ENCODE measurements around the gene PNPLA5.
A peak's percentile ranks its signal among the peaks of the same experiment; 100 is the strongest.

The PNPLA5 gene

DNA sequence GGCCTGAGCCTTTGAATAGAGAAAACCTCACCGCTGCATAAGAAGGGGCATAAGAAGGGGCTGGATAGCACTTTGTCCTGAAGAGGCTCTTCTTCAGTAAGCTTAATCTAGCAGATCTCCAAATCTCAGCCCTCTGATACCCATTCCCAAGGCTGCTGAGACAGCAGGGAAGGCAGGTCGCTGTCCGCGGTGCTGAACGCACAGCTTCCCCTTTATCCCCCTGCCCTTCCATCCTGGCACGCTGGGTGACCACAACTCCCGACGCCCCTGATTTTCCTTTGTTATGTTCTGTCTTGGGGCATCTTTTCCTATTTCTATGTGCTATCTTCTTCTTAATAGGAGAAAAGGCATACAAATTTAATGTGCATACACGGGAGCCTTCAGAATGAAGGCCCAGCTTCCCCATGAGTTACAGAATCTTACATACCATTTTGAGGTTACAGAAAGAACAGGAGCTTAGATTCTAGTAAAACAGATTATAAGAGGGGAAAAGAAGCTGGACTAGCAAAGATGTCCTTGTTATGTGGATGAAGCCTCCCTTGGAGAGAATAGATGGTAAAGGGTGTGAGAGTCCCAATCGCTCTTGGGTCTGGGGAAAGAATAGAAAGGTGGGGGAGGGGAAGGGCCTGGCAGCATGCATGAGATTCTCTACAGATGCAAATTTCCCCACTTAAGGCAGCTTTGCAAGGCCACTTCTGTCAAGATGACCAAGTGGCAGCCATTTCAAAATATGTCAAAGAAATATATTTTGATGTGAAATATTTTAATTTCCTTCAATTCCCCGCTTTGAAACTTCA, 23.8 kb downstream of the PNPLA5 start:
- Histone ChIP-seq H2BK12ac (ENCODE audit: low read length in 2 of 2) (no peak overlapping the region), H3K9me3 (ENCODE audit: control insufficient read depth, low read length) (peaks cover 4% of the 10 kb centered on the region), H4K8ac (ENCODE audit: low read length) (no peak overlapping the region), H2BK5ac (ENCODE audit: low read depth, low read length, poor library complexity, severe bottlenecking) (no peak overlapping the region), H2AFZ (ENCODE audit: low read depth, low read length) (no peak overlapping the region), H2AK5ac (ENCODE audit: low read length, severe bottlenecking) (no peak overlapping the region), H3K27ac (ENCODE audit: low read length, poor library complexity, severe bottlenecking) (no peak overlapping the region), H3K9ac (ENCODE audit: low read length) (no peak overlapping the region), H3K18ac (ENCODE audit: low read depth in 1 of 2, low read length in 2 of 2) (no peak overlapping the region), H3K23ac (ENCODE audit: low read length in 2 of 2) (no peak overlapping the region), H3K36me3 (ENCODE audit: control insufficient read depth in 1 of 2, insufficient read depth in 2 of 2, low read depth in 1 of 2, low read length in 2 of 2) (no peaks in the 10 kb centered on the region), H4K91ac (ENCODE audit: low read length) (no peak overlapping the region), H2BK120ac (ENCODE audit: low read depth, low read length) (no peak overlapping the region), H3K4me2 (ENCODE audit: low read length, poor library complexity, severe bottlenecking) (no peak overlapping the region), H3K4me3 (ENCODE audit: insufficient read depth in 1 of 2, low read depth in 1 of 2, low read length in 2 of 2) (no peak overlapping the region), H3K4me1 (ENCODE audit: control insufficient read depth, insufficient read depth, low read depth, low read length) (no peaks in the 10 kb centered on the region), H3K79me1 (replicated peaks; ENCODE audit: low read length, poor library complexity, severe bottlenecking) (no peaks in the 10 kb centered on the region), H3K4ac (ENCODE audit: low read depth in 1 of 2, low read length in 2 of 2) (no peak overlapping the region), H2BK15ac (ENCODE audit: low read depth, poor library complexity, severe bottlenecking) (no peak overlapping the region), H3K27me3 (ENCODE audit: control insufficient read depth in 1 of 2, insufficient read depth in 1 of 2, low read length in 2 of 2) (peaks cover 14 to 26% of the 10 kb centered on the region in 2 experiments), H3K14ac (ENCODE audit: low read length in 2 of 2) (no peak overlapping the region)
- WGBS: 1% methylated on average over 6 of the region's 11 CpGs
- peak; percentile 70 for DNase-seq

DNA sequence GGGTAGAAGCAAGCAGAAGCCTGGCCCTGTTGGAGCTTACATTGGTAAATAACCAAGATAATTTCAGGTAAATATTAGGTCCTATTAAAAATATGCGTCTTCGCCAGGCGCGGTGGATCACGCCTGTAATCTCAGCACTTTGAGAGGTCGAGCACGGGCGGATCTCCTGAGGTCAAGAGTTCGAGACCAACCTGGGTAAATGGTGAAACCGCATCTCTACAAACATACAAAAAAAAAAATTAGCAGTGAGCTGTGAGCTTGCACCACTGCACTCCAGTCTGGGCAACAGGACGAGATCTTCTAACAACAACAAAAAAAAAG, 29.0 kb downstream of the PNPLA5 start:
- H3K23ac ChIP-seq (ENCODE audit: low read length in 2 of 2): no peak overlapping the region
- no peak overlapping the region for H2BK12ac ChIP-seq (ENCODE audit: low read length in 2 of 2)
- H3K27ac ChIP-seq (ENCODE audit: low read length, poor library complexity, severe bottlenecking): no peak overlapping the region
- H3K14ac ChIP-seq (ENCODE audit: low read length in 2 of 2): no peak overlapping the region
- H3K27me3 ChIP-seq (ENCODE audit: control insufficient read depth in 1 of 2, insufficient read depth in 1 of 2, low read length in 2 of 2): peaks cover 54 to 63% of the 10 kb centered on the region in 2 experiments
- DNase-seq: no peak
- H3K36me3 ChIP-seq (ENCODE audit: control insufficient read depth in 1 of 2, insufficient read depth in 2 of 2, low read depth in 1 of 2, low read length in 2 of 2): no peaks in the 10 kb centered on the region
- peaks cover 10% of the 10 kb centered on the region for H3K4me1 ChIP-seq (ENCODE audit: control insufficient read depth, insufficient read depth, low read depth, low read length)
- no peaks in the 10 kb centered on the region for H3K79me1 ChIP-seq (replicated peaks; ENCODE audit: low read length, poor library complexity, severe bottlenecking)
- no peaks in the 10 kb centered on the region for H3K9me3 ChIP-seq (ENCODE audit: control insufficient read depth, low read length)
- H2BK120ac ChIP-seq (ENCODE audit: low read depth, low read length): no peak overlapping the region
- H4K91ac ChIP-seq (ENCODE audit: low read length): no peak overlapping the region
- H2BK5ac ChIP-seq (ENCODE audit: low read depth, low read length, poor library complexity, severe bottlenecking): no peak overlapping the region
- peak overlapping the region; percentile 65 for H3K4me2 ChIP-seq (ENCODE audit: low read length, poor library complexity, severe bottlenecking)
- no peak overlapping the region for H3K9ac ChIP-seq (ENCODE audit: low read length)
- 95% methylated on average over 11 of the region's 11 CpGs for WGBS
- H4K8ac ChIP-seq (ENCODE audit: low read length): no peak overlapping the region
- no peak overlapping the region for H2AK5ac ChIP-seq (ENCODE audit: low read length, severe bottlenecking)
- peak overlapping the region; percentile 61 for H2AFZ ChIP-seq (ENCODE audit: low read depth, low read length)
- H3K4me3 ChIP-seq (ENCODE audit: insufficient read depth in 1 of 2, low read depth in 1 of 2, low read length in 2 of 2): peak overlapping the region; percentile 52 to 53
- no peak overlapping the region for H3K18ac ChIP-seq (ENCODE audit: low read depth in 1 of 2, low read length in 2 of 2)
- no peak overlapping the region for H2BK15ac ChIP-seq (ENCODE audit: low read depth, poor library complexity, severe bottlenecking)
- H3K4ac ChIP-seq (ENCODE audit: low read depth in 1 of 2, low read length in 2 of 2): no peak overlapping the region

DNA sequence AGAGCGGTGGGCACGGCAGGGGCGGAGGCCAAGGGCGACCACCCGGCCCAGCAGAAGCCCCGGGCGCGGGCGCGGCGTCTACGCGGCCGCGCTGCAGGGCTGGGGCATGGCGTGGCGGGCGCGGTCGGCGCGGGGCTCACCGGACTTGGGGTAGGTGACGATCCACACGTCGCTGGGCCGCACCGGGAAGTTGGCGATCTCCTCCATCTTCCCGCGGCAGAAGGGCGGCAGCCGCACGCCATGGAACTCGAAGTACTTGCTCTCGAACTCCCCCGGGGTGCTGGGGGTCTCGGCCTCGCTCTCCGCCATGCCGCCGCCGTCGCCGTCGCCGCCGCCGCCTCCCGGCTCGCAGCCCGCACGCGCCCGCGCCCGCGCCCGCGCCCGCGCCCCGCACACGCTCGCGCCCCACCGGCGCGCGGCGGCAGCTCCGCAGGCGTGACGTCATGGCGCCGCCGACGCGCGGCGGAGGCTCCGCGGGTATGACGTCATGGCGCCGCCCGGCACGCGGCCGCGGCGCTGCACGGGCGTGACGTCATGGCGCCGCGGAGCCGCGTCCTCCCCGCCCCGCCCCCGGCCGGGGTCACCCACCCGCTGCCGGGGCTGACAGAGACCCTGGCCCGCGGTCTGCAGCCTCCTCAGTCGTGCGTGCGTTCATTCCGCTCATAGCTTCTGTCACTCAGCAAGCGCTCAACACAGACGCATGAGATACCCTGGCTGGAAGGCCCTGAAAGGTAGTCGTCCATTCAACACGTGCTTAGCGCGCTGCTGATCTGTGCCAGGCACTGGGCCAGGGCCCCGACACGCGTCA, 29.5 kb downstream of the PNPLA5 start, which contains the start of gene SULT4A1:
Gene SULT4A1 (minus strand): TSS at position 440 of the 808 bp plus-strand sequence. CDS start 131 bp downstream, at position 309.
- no peak within 1 kb of the TSS for H2BK5ac ChIP-seq (ENCODE audit: low read depth, low read length, poor library complexity, severe bottlenecking)
- H3K36me3 ChIP-seq (ENCODE audit: control insufficient read depth in 1 of 2, insufficient read depth in 2 of 2, low read depth in 1 of 2, low read length in 2 of 2): no peaks in the 10 kb centered on the region
- DNase-seq: peak; percentile 2
- H2BK15ac ChIP-seq (ENCODE audit: low read depth, poor library complexity, severe bottlenecking): no peak within 1 kb of the TSS
- peak within 1 kb of the TSS; percentile 65 for H3K4me2 ChIP-seq (ENCODE audit: low read length, poor library complexity, severe bottlenecking)
- H2BK12ac ChIP-seq (ENCODE audit: low read length in 2 of 2): no peak within 1 kb of the TSS
- peak within 1 kb of the TSS; percentile 14 for H4K8ac ChIP-seq (ENCODE audit: low read length)
- H3K23ac ChIP-seq (ENCODE audit: low read length in 2 of 2): peak within 1 kb of the TSS in 1 of 2 experiments; percentile 68
- H3K4me3 ChIP-seq (ENCODE audit: insufficient read depth in 1 of 2, low read depth in 1 of 2, low read length in 2 of 2): peak within 1 kb of the TSS; percentile 52 to 65
- H3K4me1 ChIP-seq (ENCODE audit: control insufficient read depth, insufficient read depth, low read depth, low read length): peaks cover 10% of the 10 kb centered on the region
- H2BK120ac ChIP-seq (ENCODE audit: low read depth, low read length): no peak within 1 kb of the TSS
- H3K18ac ChIP-seq (ENCODE audit: low read depth in 1 of 2, low read length in 2 of 2): peak within 1 kb of the TSS in 1 of 2 experiments; percentile 11
- WGBS: 7% methylated on average over 85 of the region's 121 CpGs
- peaks cover 3% of the 10 kb centered on the region for H3K9me3 ChIP-seq (ENCODE audit: control insufficient read depth, low read length)
- no peak within 1 kb of the TSS for H4K91ac ChIP-seq (ENCODE audit: low read length)
- peak within 1 kb of the TSS; percentile 71 for H2AFZ ChIP-seq (ENCODE audit: low read depth, low read length)
- H3K4ac ChIP-seq (ENCODE audit: low read depth in 1 of 2, low read length in 2 of 2): no peak within 1 kb of the TSS
- no peak within 1 kb of the TSS for H3K9ac ChIP-seq (ENCODE audit: low read length)
- peaks cover 54 to 66% of the 10 kb centered on the region in 2 experiments for H3K27me3 ChIP-seq (ENCODE audit: control insufficient read depth in 1 of 2, insufficient read depth in 1 of 2, low read length in 2 of 2)
- no peak within 1 kb of the TSS for H3K14ac ChIP-seq (ENCODE audit: low read length in 2 of 2)
- no peaks in the 10 kb centered on the region for H3K79me1 ChIP-seq (replicated peaks; ENCODE audit: low read length, poor library complexity, severe bottlenecking)
- H2AK5ac ChIP-seq (ENCODE audit: low read length, severe bottlenecking): no peak within 1 kb of the TSS
- H3K27ac ChIP-seq (ENCODE audit: low read length, poor library complexity, severe bottlenecking): no peak within 1 kb of the TSS

DNA sequence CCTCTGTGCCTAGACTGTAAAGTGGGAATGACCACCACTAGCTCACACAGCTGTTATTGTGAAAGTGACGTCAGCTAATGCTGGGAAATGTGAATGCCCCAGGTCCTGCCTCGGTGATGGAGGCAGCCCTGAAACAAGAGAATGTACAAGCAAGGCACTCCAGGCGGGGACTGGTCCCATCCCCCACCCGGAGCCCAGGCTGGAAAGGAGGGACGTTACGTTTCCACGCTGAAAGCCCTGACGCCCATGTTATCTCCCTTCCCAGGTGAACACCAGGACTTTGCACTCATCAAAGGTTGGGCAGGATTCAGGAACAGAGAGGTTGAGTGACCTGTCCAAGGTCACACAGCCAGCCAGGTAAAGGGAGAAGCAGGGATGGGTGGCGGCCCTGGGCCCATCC, 30.3 kb downstream of the PNPLA5 start:
- Histone ChIP-seq H3K36me3 (ENCODE audit: control insufficient read depth in 1 of 2, insufficient read depth in 2 of 2, low read depth in 1 of 2, low read length in 2 of 2) (no peaks in the 10 kb centered on the region), H2AK5ac (ENCODE audit: low read length, severe bottlenecking) (no peak overlapping the region), H2BK12ac (ENCODE audit: low read length in 2 of 2) (no peak overlapping the region), H2BK5ac (ENCODE audit: low read depth, low read length, poor library complexity, severe bottlenecking) (no peak overlapping the region), H4K91ac (ENCODE audit: low read length) (no peak overlapping the region), H3K4ac (ENCODE audit: low read depth in 1 of 2, low read length in 2 of 2) (no peak overlapping the region), H3K4me3 (ENCODE audit: insufficient read depth in 1 of 2, low read depth in 1 of 2, low read length in 2 of 2) (peak overlapping the region; percentile 22 to 60), H4K8ac (ENCODE audit: low read length) (no peak overlapping the region), H3K18ac (ENCODE audit: low read depth in 1 of 2, low read length in 2 of 2) (no peak overlapping the region), H3K14ac (ENCODE audit: low read length in 2 of 2) (no peak overlapping the region), H3K79me1 (replicated peaks; ENCODE audit: low read length, poor library complexity, severe bottlenecking) (no peaks in the 10 kb centered on the region), H2AFZ (ENCODE audit: low read depth, low read length) (no peak overlapping the region), H3K27me3 (ENCODE audit: control insufficient read depth in 1 of 2, insufficient read depth in 1 of 2, low read length in 2 of 2) (peaks cover 54 to 67% of the 10 kb centered on the region in 2 experiments), H3K27ac (ENCODE audit: low read length, poor library complexity, severe bottlenecking) (no peak overlapping the region), H3K23ac (ENCODE audit: low read length in 2 of 2) (no peak overlapping the region), H2BK120ac (ENCODE audit: low read depth, low read length) (no peak overlapping the region), H2BK15ac (ENCODE audit: low read depth, poor library complexity, severe bottlenecking) (no peak overlapping the region), H3K4me1 (ENCODE audit: control insufficient read depth, insufficient read depth, low read depth, low read length) (peaks cover 10% of the 10 kb centered on the region), H3K9me3 (ENCODE audit: control insufficient read depth, low read length) (peaks cover 11% of the 10 kb centered on the region), H3K9ac (ENCODE audit: low read length) (no peak overlapping the region), H3K4me2 (ENCODE audit: low read length, poor library complexity, severe bottlenecking) (no peak overlapping the region)
- no peak for DNase-seq
- WGBS: 55% methylated on average over 9 of the region's 9 CpGs
